HEK293 (cell line): ENCODE data around the gene ZNF619.

Experiments used
- CTCF ChIA-PET: fragments of 350-600 bp; formaldehyde crosslinking; extraction: SDS; loops from one replicate; lab custom pipeline; 2021; ENCODE audit warnings: antibody characterized with exemption; lab: Yijun Ruan, JAX
- POLR2A ChIA-PET: fragments of 300-600 bp; formaldehyde crosslinking; extraction: SDS; loops from one replicate; lab custom pipeline; 2020; ENCODE audit warnings: antibody characterized with exemption, inconsistent platforms; lab: Yijun Ruan, JAX
- H3K27ac ChIP-seq: fragments of 200-500 bp; sonication (Bioruptor generic); 2 replicates; pipeline ENCODE4 v1.5.1; 2014; ENCODE audit warnings: low read depth, low read length, control low read depth, inconsistent platforms; ENCODE audit errors: extremely low read depth
- H3K36me3 ChIP-seq, 2 experiments: fragments of 200-500 bp in 1 of 2; sonication (Bioruptor generic) in 1 of 2; 1 replicate in 1 of 2; 2 replicates in 1 of 2; pipeline ENCODE4 v1.5.1; 2014 to 2017; ENCODE audit warnings: inconsistent platforms in 2 of 2, low read length in 2 of 2; ENCODE audit not compliant: control insufficient read depth in 2 of 2, insufficient read depth in 1 of 2
- H3K4me1 ChIP-seq: fragments of 200-500 bp; sonication (Bioruptor generic); 2 replicates; pipeline ENCODE4 v1.5.1; 2014; ENCODE audit warnings: mild to moderate bottlenecking, low read length, inconsistent platforms; ENCODE audit not compliant: control insufficient read depth, insufficient read depth
- H3K4me3 ChIP-seq: 2 replicates; pipeline ENCODE4 v1.5.1; 2011; ENCODE audit warnings: low read depth, mild to moderate bottlenecking, control low read depth, low read length, moderate library complexity
- H3K9me3 ChIP-seq: fragments of 200-500 bp; sonication (Bioruptor generic); 2 replicates; pipeline ENCODE4 v1.5.1; 2014; ENCODE audit warnings: low read depth, low read length, inconsistent platforms; ENCODE audit not compliant: control insufficient read depth, insufficient read depth
- EGR2 ChIP-seq: fragments of 450-650 bp; formaldehyde crosslinking; IDR thresholded peaks from 2 replicates; pipeline ENCODE4 v1.5.1; 2016; ENCODE audit warnings: low read depth, missing biosample characterization, missing genetic modification characterization
- GLIS2 ChIP-seq: fragments of 450-650 bp; formaldehyde crosslinking; IDR thresholded peaks from 2 replicates; pipeline ENCODE4 v1.5.1; 2016; ENCODE audit warnings: missing biosample characterization, missing genetic modification characterization
- HOXA7 ChIP-seq: sonication (generic); formaldehyde crosslinking; IDR thresholded peaks from 2 replicates; pipeline ENCODE4 v1.8.1; 2022; ENCODE audit warnings: missing genetic modification reagents, borderline replicate concordance
- HOXD13 ChIP-seq: sonication (generic); formaldehyde crosslinking; IDR thresholded peaks from 2 replicates; pipeline ENCODE4 v1.8.0; 2022; ENCODE audit warnings: missing genetic modification reagents, borderline replicate concordance
- KLF7 ChIP-seq: fragments of 450-650 bp; formaldehyde crosslinking; IDR thresholded peaks from 2 replicates; pipeline ENCODE4 v1.5.1; 2016; ENCODE audit warnings: missing biosample characterization, missing genetic modification characterization, borderline replicate concordance
- PBX3 ChIP-seq: sonication (generic); formaldehyde crosslinking; IDR thresholded peaks from 2 replicates; pipeline ENCODE4 v1.8.1; 2022; ENCODE audit warnings: mild to moderate bottlenecking, moderate library complexity, missing genetic modification reagents
- PRDM1 ChIP-seq: fragments of 450-650 bp; formaldehyde crosslinking; IDR thresholded peaks from 2 replicates; pipeline ENCODE4; 2016; ENCODE audit warnings: missing biosample characterization, missing genetic modification characterization
- RBAK ChIP-seq: fragments of 450-650 bp; formaldehyde crosslinking; IDR thresholded peaks from 2 replicates; pipeline ENCODE4 v1.5.1; 2016; ENCODE audit warnings: missing biosample characterization, missing genetic modification characterization
- SETDB1 ChIP-seq: IDR thresholded peaks from one replicate; pipeline ENCODE4 v1.6.1; 2017; ENCODE audit warnings: mild to moderate bottlenecking, low read length, moderate library complexity, mixed read lengths; ENCODE audit not compliant: insufficient read length
- ZBTB1 ChIP-seq: fragments of 450-650 bp; formaldehyde crosslinking; IDR thresholded peaks from 2 replicates; pipeline ENCODE4 v1.5.1; 2016; ENCODE audit warnings: missing biosample characterization, missing genetic modification characterization
- ZBTB44 ChIP-seq: fragments of 450-650 bp; IDR thresholded peaks from 2 replicates; pipeline ENCODE4 v1.5.1; 2018; ENCODE audit warnings: missing biosample characterization, mild to moderate bottlenecking, missing genetic modification characterization
- ZNF10 ChIP-seq: fragments of 450-650 bp; formaldehyde crosslinking; IDR thresholded peaks from 2 replicates; pipeline ENCODE4 v1.5.1; 2017; ENCODE audit warnings: missing biosample characterization, missing genetic modification characterization
- ZNF169 ChIP-seq: fragments of 450-650 bp; formaldehyde crosslinking; IDR thresholded peaks from 2 replicates; pipeline ENCODE4 v1.5.1; 2016; ENCODE audit warnings: missing biosample characterization, missing genetic modification characterization
- ZNF24 ChIP-seq: fragments of 450-650 bp; formaldehyde crosslinking; IDR thresholded peaks from 2 replicates; pipeline ENCODE4 v1.5.1; 2016; ENCODE audit warnings: missing biosample characterization, missing genetic modification characterization
- ZNF26 ChIP-seq: fragments of 450-650 bp; formaldehyde crosslinking; IDR thresholded peaks from 2 replicates; pipeline ENCODE4 v1.5.1; 2016; ENCODE audit warnings: missing biosample characterization, missing genetic modification characterization
- ZNF274 ChIP-seq, 2 experiments: fragments of 200-500 bp in 1 of 2; fragments of 450-650 bp in 1 of 2; sonication (Bioruptor generic) in 1 of 2; formaldehyde crosslinking in 1 of 2; IDR thresholded peaks; 2 replicates each; pipeline versions ENCODE4 v1.5.1 to v1.6.1; 2014 to 2016; ENCODE audit warnings: borderline replicate concordance in 1 of 2, inconsistent platforms in 1 of 2, low read length in 1 of 2, missing biosample characterization in 1 of 2, missing genetic modification characterization in 1 of 2
- ZNF311 ChIP-seq: fragments of 450-650 bp; formaldehyde crosslinking; IDR thresholded peaks from 2 replicates; pipeline ENCODE4 v1.5.1; 2017; ENCODE audit warnings: missing biosample characterization, missing genetic modification characterization, borderline replicate concordance
- ZNF37A ChIP-seq: fragments of 450-650 bp; IDR thresholded peaks from 2 replicates; pipeline ENCODE4 v1.5.1; 2018; ENCODE audit warnings: missing biosample characterization, missing genetic modification characterization
- ZNF510 ChIP-seq: fragments of 450-650 bp; formaldehyde crosslinking; IDR thresholded peaks from 2 replicates; pipeline ENCODE4 v1.5.1; 2018; ENCODE audit warnings: mild to moderate bottlenecking, missing genetic modification characterization, missing biosample characterization; ENCODE audit not compliant: insufficient replicate concordance
- ZNF555 ChIP-seq: fragments of 450-650 bp; formaldehyde crosslinking; conservative IDR thresholded peaks from 2 replicates; pipeline ENCODE4 v1.5.1; 2017; ENCODE audit warnings: missing biosample characterization, mild to moderate bottlenecking, missing genetic modification characterization, inconsistent platforms
- ZNF639 ChIP-seq: fragments of 450-650 bp; formaldehyde crosslinking; IDR thresholded peaks from 2 replicates; pipeline ENCODE4 v1.5.1; 2016; ENCODE audit warnings: missing biosample characterization, missing genetic modification characterization
- ZNF701 ChIP-seq: fragments of 450-650 bp; formaldehyde crosslinking; IDR thresholded peaks from 2 replicates; pipeline ENCODE4 v1.5.1; 2016; ENCODE audit warnings: missing biosample characterization, missing genetic modification characterization
- ZSCAN18 ChIP-seq: fragments of 450-650 bp; formaldehyde crosslinking; IDR thresholded peaks from 2 replicates; pipeline ENCODE4 v1.5.1; 2016; ENCODE audit warnings: missing biosample characterization, missing genetic modification characterization

The ZNF619 gene

GRCh38 chr3:40524568-40525285 is 47.8 kb downstream of the ZNF619 start, which contains the start of gene ZNF621 (continued):
- TF ChIP-seq ZNF169 (no peak), PRDM1 (tag by site-specific recombination) (no peak), HOXD13 (CRISPR knock-in tag) (no peak), ZNF510 (tag by site-specific recombination) (no peak), ZBTB1 (tag by site-specific recombination) (no peak), HOXA7 (no peak), KLF7 (tag by site-specific recombination) (peak; percentile 83; the same call in 1 of the 2 replicates), ZNF24 (no peak), ZNF639 (tag by site-specific recombination) (no peak), ZNF37A (tag by site-specific recombination) (no peak), PBX3 (no peak), ZNF701 (tag by site-specific recombination) (no peak), GLIS2 (tag by site-specific recombination) (no peak), RBAK (tag by site-specific recombination) (no peak), ZNF555 (tag by site-specific recombination) (no peak)

GRCh38 chr3:40528426-40528825 is 51.5 kb downstream of the ZNF619 start:
- no peak overlapping the region for H3K4me3 ChIP-seq
- ChIA-PET POLR2A (no interaction called here), CTCF (no interaction called here)
- H3K27ac ChIP-seq, result no peak overlapping the region
- no peaks in the 10 kb centered on the region for H3K9me3 ChIP-seq
- H3K36me3 ChIP-seq, result peaks cover 26 to 74% of the 10 kb centered on the region in 2 experiments
- no peaks in the 10 kb centered on the region for H3K4me1 ChIP-seq
- no peak for TF ChIP-seq ZNF10
- no peak for TF ChIP-seq EGR2 (tag by site-specific recombination)

GRCh38 chr3:40532252-40532651 is 55.3 kb downstream of the ZNF619 start:
- H3K4me1 ChIP-seq, result no peaks in the 10 kb centered on the region
- peaks cover 31 to 88% of the 10 kb centered on the region in 2 experiments for H3K36me3 ChIP-seq
- no peaks in the 10 kb centered on the region for H3K9me3 ChIP-seq
- H3K4me3 ChIP-seq, result no peak overlapping the region
- TF ChIP-seq ZNF26 (tag by site-specific recombination) (no peak), ZNF311 (tag by site-specific recombination) (no peak), ZSCAN18 (no peak), SETDB1 (peak; percentile 77), ZNF274 (IDR thresholded peaks at IDR 0.05; ENCODE audit: low read length) (no peak), ZNF274 (tag by site-specific recombination; IDR thresholded peaks at IDR 0.05; ENCODE audit: borderline replicate concordance) (peak; percentile 39; the same call in 1 of the 2 replicates), ZBTB44 (tag by site-specific recombination) (no peak)
- CTCF ChIA-PET, result no interaction called here
- H3K27ac ChIP-seq, result no peak overlapping the region
- POLR2A ChIA-PET, result no interaction called here
